ENCODE measurements around the gene INF2.

DNA sequence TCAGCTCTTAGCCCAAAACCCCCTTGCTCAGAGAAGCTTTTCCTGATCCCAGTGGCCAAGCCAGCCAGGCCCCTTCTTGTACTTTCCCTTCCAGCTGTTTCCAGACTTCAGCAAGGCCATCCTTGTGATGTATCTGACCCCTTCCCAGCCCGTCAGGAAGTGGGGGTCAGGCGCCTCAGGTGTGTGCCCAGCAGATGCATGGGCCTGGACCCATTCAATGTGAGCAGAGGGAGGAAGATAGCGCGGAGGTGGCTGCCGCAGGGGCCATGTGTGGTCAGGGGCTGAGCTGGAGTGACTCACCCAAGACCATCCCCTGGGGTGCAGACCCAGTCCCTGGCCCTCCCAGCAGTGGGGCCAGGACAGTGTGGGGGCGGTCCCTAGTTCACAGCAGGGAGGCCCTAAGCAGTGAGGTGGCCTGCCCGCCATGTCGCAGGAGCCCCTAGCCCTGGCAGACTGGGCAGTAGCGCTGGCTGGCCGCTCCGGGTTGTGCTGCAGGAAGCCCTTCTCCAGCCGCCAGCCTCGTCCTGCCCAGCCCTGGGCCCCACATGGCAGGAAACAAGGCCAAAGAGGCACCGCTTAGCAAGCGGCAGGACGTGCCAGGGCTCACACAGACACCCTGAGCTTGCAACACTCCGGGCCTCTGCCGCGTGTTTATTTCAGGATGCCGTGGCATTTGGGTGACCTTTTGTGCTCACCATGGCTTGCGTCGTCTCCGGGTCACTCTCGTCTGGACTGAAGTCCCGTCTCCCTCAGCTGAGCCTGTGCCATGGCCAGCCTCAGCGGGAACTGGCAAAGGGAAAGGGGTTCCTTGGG lies 46.6 kb downstream of the INF2 start:
- TF ChIP-seq, protein P1, sequence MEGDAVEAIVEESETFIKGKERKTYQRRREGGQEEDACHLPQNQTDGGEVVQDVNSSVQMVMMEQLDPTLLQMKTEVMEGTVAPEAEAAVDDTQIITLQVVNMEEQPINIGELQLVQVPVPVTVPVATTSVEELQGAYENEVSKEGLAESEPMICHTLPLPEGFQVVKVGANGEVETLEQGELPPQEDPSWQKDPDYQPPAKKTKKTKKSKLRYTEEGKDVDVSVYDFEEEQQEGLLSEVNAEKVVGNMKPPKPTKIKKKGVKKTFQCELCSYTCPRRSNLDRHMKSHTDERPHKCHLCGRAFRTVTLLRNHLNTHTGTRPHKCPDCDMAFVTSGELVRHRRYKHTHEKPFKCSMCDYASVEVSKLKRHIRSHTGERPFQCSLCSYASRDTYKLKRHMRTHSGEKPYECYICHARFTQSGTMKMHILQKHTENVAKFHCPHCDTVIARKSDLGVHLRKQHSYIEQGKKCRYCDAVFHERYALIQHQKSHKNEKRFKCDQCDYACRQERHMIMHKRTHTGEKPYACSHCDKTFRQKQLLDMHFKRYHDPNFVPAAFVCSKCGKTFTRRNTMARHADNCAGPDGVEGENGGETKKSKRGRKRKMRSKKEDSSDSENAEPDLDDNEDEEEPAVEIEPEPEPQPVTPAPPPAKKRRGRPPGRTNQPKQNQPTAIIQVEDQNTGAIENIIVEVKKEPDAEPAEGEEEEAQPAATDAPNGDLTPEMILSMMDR (conservative IDR thresholded peaks at IDR 0.05; ENCODE audit: low read depth, low read length), result no peak
- TF ChIP-seq EZH2 (IDR thresholded peaks at IDR 0.05; ENCODE audit: borderline replicate concordance, low read depth, low read length, poor library complexity, severe bottlenecking), result no peak
